Mucosa of rectum (tissue), 2 donors: Measurements from ENCODE around the gene NSG2.
"Not testable (repeated sequence)": the region's sequence is repeated elsewhere in the genome, so short reads cannot be mapped to it uniquely, and the experiment has no call there.

Experiments
- H3K27ac ChIP-seq, 2 donors: one replicate each; pipeline ENCODE4 v1.7.0; 2013; ENCODE audit warnings: inconsistent platforms in 2 of 2, low read depth in 2 of 2, low read length in 2 of 2
- H3K27me3 ChIP-seq, 2 donors: one replicate each; pipeline ENCODE4 v1.7.0; 2013; ENCODE audit warnings: low read length in 2 of 2; ENCODE audit not compliant: control insufficient read depth in 2 of 2, insufficient read depth in 2 of 2
- H3K36me3 ChIP-seq, 2 donors: one replicate each; pipeline ENCODE4 v1.7.0; 2013; ENCODE audit warnings: low read length in 2 of 2; ENCODE audit not compliant: control insufficient read depth in 2 of 2, insufficient read depth in 2 of 2
- H3K4me1 ChIP-seq, 2 donors: one replicate each; pipeline ENCODE4 v1.7.0; 2013; ENCODE audit warnings: low read length in 2 of 2, mild to moderate bottlenecking in 1 of 2; ENCODE audit not compliant: control insufficient read depth in 2 of 2, insufficient read depth in 2 of 2
- H3K4me3 ChIP-seq, 2 donors: one replicate each; pipeline ENCODE4 v1.7.0; 2013; ENCODE audit warnings: low read length in 2 of 2
- H3K9ac ChIP-seq, 2 donors: one replicate each; pipeline ENCODE4 v1.7.0; 2013; ENCODE audit warnings: low read length in 2 of 2, low read depth in 1 of 2, mild to moderate bottlenecking in 1 of 2
- H3K9me3 ChIP-seq, 2 donors: one replicate each; pipeline ENCODE4 v1.7.0; 2013; ENCODE audit warnings: low read length in 2 of 2; ENCODE audit not compliant: control insufficient read depth in 2 of 2
- donor health status: healthy.
- donor health status: Normal muscosa, but diverticular disease.

The NSG2 gene

GRCh38 chr5:174147012-174147411, 101.5 kb downstream of the NSG2 start:
- H3K9ac ChIP-seq, H3K36me3 ChIP-seq, H3K4me3 ChIP-seq, H3K4me1 ChIP-seq, H3K27ac ChIP-seq, H3K9me3 ChIP-seq, H3K27me3 ChIP-seq: not testable (repeated sequence)

GRCh38 chr5:174147551-174147950, 102.0 kb downstream of the NSG2 start:
- no peaks in the 10 kb centered on the region for H3K4me1 ChIP-seq
- no peak overlapping the region for H3K9ac ChIP-seq
- H3K9me3 ChIP-seq: no peaks in the 10 kb centered on the region
- H3K4me3 ChIP-seq: no peak overlapping the region
- H3K27me3 ChIP-seq: no peaks in the 10 kb centered on the region
- no peak overlapping the region for H3K27ac ChIP-seq
- H3K36me3 ChIP-seq: no peaks in the 10 kb centered on the region

- H3K4me1 ChIP-seq: no peaks in the 10 kb centered on the region
- H3K27me3 ChIP-seq: no peaks in the 10 kb centered on the region
- no peaks in the 10 kb centered on the region for H3K9me3 ChIP-seq
- no peaks in the 10 kb centered on the region for H3K36me3 ChIP-seq
- no peak overlapping the region for H3K9ac ChIP-seq
- no peak overlapping the region for H3K4me3 ChIP-seq
- H3K27ac ChIP-seq: no peak overlapping the region
These were observed 103.2 kb downstream of the NSG2 start for GRCh38 chr5:174148721-174149120.

- no peaks in the 10 kb centered on the region for H3K4me1 ChIP-seq
- H3K9me3 ChIP-seq: no peaks in the 10 kb centered on the region
- no peak overlapping the region for H3K4me3 ChIP-seq
- no peak overlapping the region for H3K9ac ChIP-seq
- H3K27ac ChIP-seq: no peak overlapping the region
- no peaks in the 10 kb centered on the region for H3K36me3 ChIP-seq
- no peaks in the 10 kb centered on the region for H3K27me3 ChIP-seq
These were observed 103.9 kb downstream of the NSG2 start for GRCh38 chr5:174149426-174149825.

GRCh38 chr5:174149989-174150388, 104.5 kb downstream of the NSG2 start:
- Histone ChIP-seq H3K4me1 (no peaks in the 10 kb centered on the region), H3K9me3 (no peaks in the 10 kb centered on the region), H3K4me3 (no peak overlapping the region), H3K27ac (no peak overlapping the region), H3K9ac (no peak overlapping the region), H3K27me3 (no peaks in the 10 kb centered on the region), H3K36me3 (no peaks in the 10 kb centered on the region)

- H3K36me3 ChIP-seq: no peaks in the 10 kb centered on the region
- no peak overlapping the region for H3K4me3 ChIP-seq
- no peak overlapping the region for H3K27ac ChIP-seq
- no peaks in the 10 kb centered on the region for H3K9me3 ChIP-seq
- H3K9ac ChIP-seq: no peak overlapping the region
- H3K27me3 ChIP-seq: no peaks in the 10 kb centered on the region
- H3K4me1 ChIP-seq: no peaks in the 10 kb centered on the region
These were observed 106.2 kb downstream of the NSG2 start for GRCh38 chr5:174151599-174152181.

GRCh38 chr5:174154559-174154958, 109.1 kb downstream of the NSG2 start:
- H3K27ac ChIP-seq: no peak overlapping the region
- H3K9me3 ChIP-seq: no peaks in the 10 kb centered on the region
- H3K27me3 ChIP-seq: no peaks in the 10 kb centered on the region
- no peaks in the 10 kb centered on the region for H3K4me1 ChIP-seq
- no peak overlapping the region for H3K4me3 ChIP-seq
- H3K36me3 ChIP-seq: no peaks in the 10 kb centered on the region
- no peak overlapping the region for H3K9ac ChIP-seq

GRCh38 chr5:174155281-174155680, 109.8 kb downstream of the NSG2 start:
- Histone ChIP-seq H3K4me1 (no peaks in the 10 kb centered on the region), H3K9ac (no peak overlapping the region), H3K27me3 (no peaks in the 10 kb centered on the region), H3K36me3 (no peaks in the 10 kb centered on the region), H3K27ac (no peak overlapping the region), H3K9me3 (no peaks in the 10 kb centered on the region), H3K4me3 (no peak overlapping the region)

GRCh38 chr5:174155706-174156105, 110.2 kb downstream of the NSG2 start:
- H3K27ac ChIP-seq: no peak overlapping the region
- no peak overlapping the region for H3K9ac ChIP-seq
- H3K9me3 ChIP-seq: no peaks in the 10 kb centered on the region
- no peaks in the 10 kb centered on the region for H3K27me3 ChIP-seq
- H3K4me3 ChIP-seq: no peak overlapping the region
- no peaks in the 10 kb centered on the region for H3K36me3 ChIP-seq
- no peaks in the 10 kb centered on the region for H3K4me1 ChIP-seq

GRCh38 chr5:174157048-174157447, 111.5 kb downstream of the NSG2 start:
- H3K27me3 ChIP-seq: no peaks in the 10 kb centered on the region
- no peak overlapping the region for H3K9ac ChIP-seq
- no peaks in the 10 kb centered on the region for H3K4me1 ChIP-seq
- H3K4me3 ChIP-seq: no peak overlapping the region
- no peaks in the 10 kb centered on the region for H3K36me3 ChIP-seq
- H3K9me3 ChIP-seq: no peaks in the 10 kb centered on the region
- no peak overlapping the region for H3K27ac ChIP-seq
